ENCODE measurements around the gene HIBCH.

Gene HIBCH

GRCh38 chr2:190210471-190210870, 109.2 kb downstream of the HIBCH start:
- TF ChIP-seq TEAD4 (IDR thresholded peaks at IDR 0.05) (no peak), USF1 (IDR thresholded peaks at IDR 0.05) (no peak), REST (IDR thresholded peaks at IDR 0.05; ENCODE audit: low read depth) (no peak), TAF1 (IDR thresholded peaks at IDR 0.05; ENCODE audit: low read depth) (no peak), FOXM1 (IDR thresholded peaks at IDR 0.05; ENCODE audit: borderline replicate concordance, low read depth) (no peak), MAX (IDR thresholded peaks at IDR 0.05) (no peak), YY1 (IDR thresholded peaks at IDR 0.05; ENCODE audit: low read depth) (no peak), TCF12 (IDR thresholded peaks at IDR 0.05; ENCODE audit: low read depth) (no peak), NFIC (IDR thresholded peaks at IDR 0.05) (no peak), CEBPB (IDR thresholded peaks at IDR 0.05) (no peak), EP300 (IDR thresholded peaks at IDR 0.05; ENCODE audit: borderline replicate concordance) (no peak), CREB1 (IDR thresholded peaks at IDR 0.05; ENCODE audit: low read depth) (no peak), RAD21 (IDR thresholded peaks at IDR 0.05; ENCODE audit: low read depth) (no peak), EGR1 (IDR thresholded peaks at IDR 0.05) (no peak), ZBTB7A (IDR thresholded peaks at IDR 0.05; ENCODE audit: low read depth) (no peak)

- TF ChIP-seq FOXM1 (IDR thresholded peaks at IDR 0.05; ENCODE audit: borderline replicate concordance, low read depth) (no peak), EGR1 (IDR thresholded peaks at IDR 0.05) (no peak), REST (IDR thresholded peaks at IDR 0.05; ENCODE audit: low read depth) (no peak), ZBTB7A (IDR thresholded peaks at IDR 0.05; ENCODE audit: low read depth) (no peak), MAX (IDR thresholded peaks at IDR 0.05) (no peak), YY1 (IDR thresholded peaks at IDR 0.05; ENCODE audit: low read depth) (no peak), CEBPB (IDR thresholded peaks at IDR 0.05) (no peak)
Observed at GRCh38 chr2:190209559-190209958, 110.1 kb downstream of the HIBCH start.

- TF ChIP-seq EGR1 (IDR thresholded peaks at IDR 0.05) (no peak), MAX (IDR thresholded peaks at IDR 0.05) (no peak), USF1 (IDR thresholded peaks at IDR 0.05) (no peak), REST (IDR thresholded peaks at IDR 0.05; ENCODE audit: low read depth) (no peak), EP300 (IDR thresholded peaks at IDR 0.05; ENCODE audit: borderline replicate concordance) (no peak), FOXM1 (IDR thresholded peaks at IDR 0.05; ENCODE audit: borderline replicate concordance, low read depth) (no peak), TAF1 (IDR thresholded peaks at IDR 0.05; ENCODE audit: low read depth) (no peak), TEAD4 (IDR thresholded peaks at IDR 0.05) (no peak), TCF12 (IDR thresholded peaks at IDR 0.05; ENCODE audit: low read depth) (no peak), ZBTB7A (IDR thresholded peaks at IDR 0.05; ENCODE audit: low read depth) (no peak), CREB1 (IDR thresholded peaks at IDR 0.05; ENCODE audit: low read depth) (no peak), YY1 (IDR thresholded peaks at IDR 0.05; ENCODE audit: low read depth) (no peak)
Observed at GRCh38 chr2:190207930-190208329, 111.7 kb downstream of the HIBCH start.

GRCh38 chr2:190205657-190206056, 114.0 kb downstream of the HIBCH start:
- TF ChIP-seq YY1 (IDR thresholded peaks at IDR 0.05; ENCODE audit: low read depth) (no peak), RAD21 (IDR thresholded peaks at IDR 0.05; ENCODE audit: low read depth) (no peak), EP300 (IDR thresholded peaks at IDR 0.05; ENCODE audit: borderline replicate concordance) (no peak), CREB1 (IDR thresholded peaks at IDR 0.05; ENCODE audit: low read depth) (no peak), TCF12 (IDR thresholded peaks at IDR 0.05; ENCODE audit: low read depth) (no peak), CEBPB (IDR thresholded peaks at IDR 0.05) (no peak), ZBTB7A (IDR thresholded peaks at IDR 0.05; ENCODE audit: low read depth) (no peak), TEAD4 (IDR thresholded peaks at IDR 0.05) (no peak), NFIC (IDR thresholded peaks at IDR 0.05) (no peak), FOXM1 (IDR thresholded peaks at IDR 0.05; ENCODE audit: borderline replicate concordance, low read depth) (no peak), MAX (IDR thresholded peaks at IDR 0.05) (no peak), USF1 (IDR thresholded peaks at IDR 0.05) (no peak), REST (IDR thresholded peaks at IDR 0.05; ENCODE audit: low read depth) (no peak), TAF1 (IDR thresholded peaks at IDR 0.05; ENCODE audit: low read depth) (no peak)
